Suprapubic skin (tissue), 3 donors: ENCODE results near the gene AP4M1.

Experiments used
- CTCF ChIP-seq, 2 donors: fragments of 200-600 bp in 1 of 2; fragments of 450-650 bp in 1 of 2; sonication (generic) in 1 of 2; IDR thresholded peaks; one replicate each; pipeline ENCODE4 v1.5.1; 2016 to 2019; ENCODE audit warnings: antibody characterized with exemption in 2 of 2, mild to moderate bottlenecking in 1 of 2, moderate library complexity in 1 of 2
- POLR2A ChIP-seq, 2 donors: fragments of 450-650 bp; IDR thresholded peaks; one replicate each; pipeline ENCODE4 v1.6.1; 2017; ENCODE audit warnings: antibody characterized with exemption in 2 of 2, mild to moderate bottlenecking in 2 of 2, moderate library complexity in 2 of 2

GRCh38 chr7:100152937-100153666 lies 51.7 kb downstream of the AP4M1 start:
- TF ChIP-seq POLR2A (IDR thresholded peaks at IDR 0.05) (no peak), CTCF (IDR thresholded peaks at IDR 0.05) (no peak)
